Measurements from ENCODE around the gene SCAMP4.

The SCAMP4 gene

DNA sequence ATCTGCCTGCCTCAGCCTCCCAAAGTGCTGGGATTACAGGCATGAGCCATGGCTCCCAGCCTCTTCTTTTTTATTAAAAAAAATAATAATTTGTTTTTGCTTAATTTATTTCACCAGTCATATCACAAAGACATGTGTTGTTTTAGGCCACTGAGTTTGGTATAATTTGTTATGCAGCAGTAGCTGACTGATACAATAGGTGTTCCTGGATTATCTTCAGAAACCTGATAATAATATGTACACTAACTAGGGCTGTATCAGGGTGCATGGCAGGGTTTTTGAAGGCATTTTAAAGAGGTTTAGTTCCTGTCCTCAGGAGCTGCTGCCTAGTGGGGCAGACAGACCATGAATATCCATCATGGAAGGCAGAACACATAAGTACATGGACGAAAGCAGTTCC is 26.2 kb downstream of the SCAMP4 start:
- no peak overlapping the region for H3K9ac ChIP-seq (ENCODE audit: low read depth, low read length)
- no peaks in the 10 kb centered on the region for H3K79me2 ChIP-seq (ENCODE audit: insufficient read depth, low read length)
- DNase-seq (no peak), ATAC-seq (ENCODE audit: insufficient read depth, low read depth) (no peak)
- H4K20me1 ChIP-seq (ENCODE audit: insufficient read depth, low read length), result no peaks in the 10 kb centered on the region; the same call in 1 of the 2 replicates
- no peak overlapping the region for H3K4me3 ChIP-seq (ENCODE audit: low read depth in 1 of 2, low read length in 2 of 2)
- H3K9me3 ChIP-seq (ENCODE audit: insufficient read depth, low read length, severe bottlenecking), result no peaks in the 10 kb centered on the region
- H3K4me1 ChIP-seq (ENCODE audit: insufficient read depth, low read length), result peaks cover 16% of the 10 kb centered on the region
- TF ChIP-seq, protein P1, sequence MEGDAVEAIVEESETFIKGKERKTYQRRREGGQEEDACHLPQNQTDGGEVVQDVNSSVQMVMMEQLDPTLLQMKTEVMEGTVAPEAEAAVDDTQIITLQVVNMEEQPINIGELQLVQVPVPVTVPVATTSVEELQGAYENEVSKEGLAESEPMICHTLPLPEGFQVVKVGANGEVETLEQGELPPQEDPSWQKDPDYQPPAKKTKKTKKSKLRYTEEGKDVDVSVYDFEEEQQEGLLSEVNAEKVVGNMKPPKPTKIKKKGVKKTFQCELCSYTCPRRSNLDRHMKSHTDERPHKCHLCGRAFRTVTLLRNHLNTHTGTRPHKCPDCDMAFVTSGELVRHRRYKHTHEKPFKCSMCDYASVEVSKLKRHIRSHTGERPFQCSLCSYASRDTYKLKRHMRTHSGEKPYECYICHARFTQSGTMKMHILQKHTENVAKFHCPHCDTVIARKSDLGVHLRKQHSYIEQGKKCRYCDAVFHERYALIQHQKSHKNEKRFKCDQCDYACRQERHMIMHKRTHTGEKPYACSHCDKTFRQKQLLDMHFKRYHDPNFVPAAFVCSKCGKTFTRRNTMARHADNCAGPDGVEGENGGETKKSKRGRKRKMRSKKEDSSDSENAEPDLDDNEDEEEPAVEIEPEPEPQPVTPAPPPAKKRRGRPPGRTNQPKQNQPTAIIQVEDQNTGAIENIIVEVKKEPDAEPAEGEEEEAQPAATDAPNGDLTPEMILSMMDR (IDR thresholded peaks at IDR 0.05; ENCODE audit: borderline replicate concordance, extremely low read depth, low read length, poor library complexity, severe bottlenecking), result no peak
- no peak for TF ChIP-seq EZH2 (IDR thresholded peaks at IDR 0.05; ENCODE audit: borderline replicate concordance, low read depth, low read length, severe bottlenecking)
- no peaks in the 10 kb centered on the region for H3K36me3 ChIP-seq (ENCODE audit: insufficient read depth, low read length)
- no peak overlapping the region for H3K27ac ChIP-seq (ENCODE audit: low read length)
- H2AFZ ChIP-seq (ENCODE audit: low read depth, low read length), result no peak overlapping the region
- no peaks in the 10 kb centered on the region for H3K27me3 ChIP-seq (ENCODE audit: insufficient read depth, low read length, poor library complexity)
- no peak overlapping the region for H3K4me2 ChIP-seq (ENCODE audit: insufficient read depth, low read length)

DNA sequence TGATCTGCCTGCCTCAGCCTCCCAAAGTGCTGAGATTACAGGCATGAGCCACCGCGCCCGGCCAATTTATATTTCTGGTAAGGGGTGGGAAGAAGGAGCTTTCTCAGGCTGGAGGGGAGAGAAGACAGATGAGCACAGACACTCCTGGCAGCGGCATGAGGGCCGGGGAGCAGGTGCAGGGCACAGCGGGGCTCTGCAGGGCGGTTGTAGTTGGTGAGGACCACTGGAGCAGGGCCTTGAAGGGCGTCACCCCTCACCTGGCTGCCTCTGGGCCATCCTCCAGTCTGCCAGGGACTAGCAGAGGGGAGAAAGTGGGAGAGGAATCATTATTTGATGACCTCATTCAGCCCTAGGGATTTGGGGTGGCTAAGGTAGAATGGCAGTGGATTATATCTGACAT is 27.2 kb downstream of the SCAMP4 start:
- TF ChIP-seq EZH2 (IDR thresholded peaks at IDR 0.05; ENCODE audit: borderline replicate concordance, low read depth, low read length, severe bottlenecking), result no peak
- TF ChIP-seq, protein P1 (IDR thresholded peaks at IDR 0.05; ENCODE audit: borderline replicate concordance, extremely low read depth, low read length, poor library complexity, severe bottlenecking), result no peak
- H3K4me2 ChIP-seq (ENCODE audit: insufficient read depth, low read length), result no peak overlapping the region
- no peak overlapping the region for H3K4me3 ChIP-seq (ENCODE audit: low read depth in 1 of 2, low read length in 2 of 2)
- no peak overlapping the region for H2AFZ ChIP-seq (ENCODE audit: low read depth, low read length)
- peaks cover 16% of the 10 kb centered on the region for H3K4me1 ChIP-seq (ENCODE audit: insufficient read depth, low read length)
- H4K20me1 ChIP-seq (ENCODE audit: insufficient read depth, low read length), result no peaks in the 10 kb centered on the region; the same call in 1 of the 2 replicates
- H3K36me3 ChIP-seq (ENCODE audit: insufficient read depth, low read length), result no peaks in the 10 kb centered on the region
- no peak overlapping the region for H3K9ac ChIP-seq (ENCODE audit: low read depth, low read length)
- no peaks in the 10 kb centered on the region for H3K27me3 ChIP-seq (ENCODE audit: insufficient read depth, low read length, poor library complexity)
- no peak overlapping the region for H3K27ac ChIP-seq (ENCODE audit: low read length)
- DNase-seq (no peak), ATAC-seq (ENCODE audit: insufficient read depth, low read depth) (no peak)
- H3K79me2 ChIP-seq (ENCODE audit: insufficient read depth, low read length), result no peaks in the 10 kb centered on the region
- H3K9me3 ChIP-seq (ENCODE audit: insufficient read depth, low read length, severe bottlenecking), result no peaks in the 10 kb centered on the region

DNA sequence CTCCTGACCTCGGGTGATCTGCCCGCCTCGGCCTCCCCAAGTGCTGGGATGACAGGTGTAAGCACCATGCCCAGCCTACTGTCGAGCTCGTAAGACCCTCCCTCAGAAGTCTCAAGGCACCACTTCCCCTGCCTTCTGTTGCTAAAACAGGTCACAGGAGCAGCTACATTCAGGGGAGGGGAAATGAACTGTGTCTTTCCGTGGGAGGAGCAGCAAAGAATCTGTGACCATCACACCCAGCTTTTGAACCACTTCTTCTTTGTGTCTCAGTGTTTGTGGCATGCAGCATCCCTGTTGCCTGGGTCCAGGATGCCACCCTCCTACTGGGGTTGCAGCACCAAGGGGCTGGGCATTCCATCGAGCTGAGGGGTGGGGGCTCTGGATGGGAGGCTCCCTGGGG is 28.0 kb downstream of the SCAMP4 start:
- H2AFZ ChIP-seq (ENCODE audit: low read depth, low read length), result no peak overlapping the region
- H3K36me3 ChIP-seq (ENCODE audit: insufficient read depth, low read length), result no peaks in the 10 kb centered on the region
- H3K4me2 ChIP-seq (ENCODE audit: insufficient read depth, low read length), result no peak overlapping the region
- H4K20me1 ChIP-seq (ENCODE audit: insufficient read depth, low read length), result no peaks in the 10 kb centered on the region; the same call in 1 of the 2 replicates
- no peaks in the 10 kb centered on the region for H3K9me3 ChIP-seq (ENCODE audit: insufficient read depth, low read length, severe bottlenecking)
- no peak for ATAC-seq (ENCODE audit: insufficient read depth, low read depth)
- peaks cover 13% of the 10 kb centered on the region for H3K4me1 ChIP-seq (ENCODE audit: insufficient read depth, low read length)
- no peak for TF ChIP-seq EZH2 (IDR thresholded peaks at IDR 0.05; ENCODE audit: borderline replicate concordance, low read depth, low read length, severe bottlenecking)
- TF ChIP-seq, protein P1 (IDR thresholded peaks at IDR 0.05; ENCODE audit: borderline replicate concordance, extremely low read depth, low read length, poor library complexity, severe bottlenecking), result no peak
- no peak overlapping the region for H3K4me3 ChIP-seq (ENCODE audit: low read depth in 1 of 2, low read length in 2 of 2)
- no peak overlapping the region for H3K9ac ChIP-seq (ENCODE audit: low read depth, low read length)
- H3K79me2 ChIP-seq (ENCODE audit: insufficient read depth, low read length), result no peaks in the 10 kb centered on the region
- DNase-seq, result no peak
- H3K27me3 ChIP-seq (ENCODE audit: insufficient read depth, low read length, poor library complexity), result no peaks in the 10 kb centered on the region
- no peak overlapping the region for H3K27ac ChIP-seq (ENCODE audit: low read length)

DNA sequence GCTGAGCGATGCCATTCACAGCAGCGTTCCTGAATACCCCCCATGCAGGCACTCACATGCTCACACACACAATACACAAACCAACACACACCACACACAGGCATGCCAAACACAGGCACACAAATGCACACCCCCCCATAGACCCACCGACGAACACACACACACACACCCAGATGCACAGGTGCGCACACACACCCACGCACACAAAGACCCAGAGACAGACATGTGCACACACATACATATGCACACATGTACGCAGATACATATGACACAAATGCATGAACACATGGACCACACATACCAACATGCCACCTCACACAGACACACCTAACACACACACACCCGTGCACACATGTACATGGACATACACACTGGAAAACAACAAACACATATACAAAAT is 28.7 kb downstream of the SCAMP4 start:
- Histone ChIP-seq H2AFZ (ENCODE audit: low read depth, low read length) (no peak overlapping the region), H3K36me3 (ENCODE audit: insufficient read depth, low read length) (no peaks in the 10 kb centered on the region), H3K4me2 (ENCODE audit: insufficient read depth, low read length) (no peak overlapping the region), H3K4me3 (ENCODE audit: low read depth in 1 of 2, low read length in 2 of 2) (no peak overlapping the region), H3K27me3 (ENCODE audit: insufficient read depth, low read length, poor library complexity) (no peaks in the 10 kb centered on the region), H4K20me1 (ENCODE audit: insufficient read depth, low read length) (no peaks in the 10 kb centered on the region), H3K9ac (ENCODE audit: low read depth, low read length) (no peak overlapping the region), H3K9me3 (ENCODE audit: insufficient read depth, low read length, severe bottlenecking) (no peaks in the 10 kb centered on the region), H3K27ac (ENCODE audit: low read length) (no peak overlapping the region), H3K79me2 (ENCODE audit: insufficient read depth, low read length) (no peaks in the 10 kb centered on the region), H3K4me1 (ENCODE audit: insufficient read depth, low read length) (peaks cover 12% of the 10 kb centered on the region)
- no peak for TF ChIP-seq EZH2 (IDR thresholded peaks at IDR 0.05; ENCODE audit: borderline replicate concordance, low read depth, low read length, severe bottlenecking)
- TF ChIP-seq, protein P1 (IDR thresholded peaks at IDR 0.05; ENCODE audit: borderline replicate concordance, extremely low read depth, low read length, poor library complexity, severe bottlenecking), result no peak
- ATAC-seq (ENCODE audit: insufficient read depth, low read depth) (no peak), DNase-seq (no peak)

All from DND-41 (cell line).